Upper lobe of left lung (tissue), 4 donors: ENCODE results near the gene TMEM132C.

Source experiments
- CTCF ChIP-seq, 6 experiments: fragments of 450-650 bp in 4 of 6; fragments of 200-600 bp in 2 of 6; sonication (generic) in 2 of 6; IDR thresholded peaks; one replicate each; pipeline ENCODE4 v1.5.1; 2016 to 2019; ENCODE audit warnings: antibody characterized with exemption in 6 of 6
- POLR2A ChIP-seq, 4 donors: fragments of 450-650 bp; IDR thresholded peaks; one replicate each; pipeline ENCODE4 v1.5.1; 2016 to 2017; ENCODE audit warnings: antibody characterized with exemption in 4 of 4, mild to moderate bottlenecking in 2 of 4
- POLR2AphosphoS5 ChIP-seq, 2 donors: sonication (generic); formaldehyde crosslinking; IDR thresholded peaks; one replicate each; pipeline ENCODE4 v1.5.1; 2017; ENCODE audit warnings: antibody characterized with exemption in 2 of 2

- TF ChIP-seq CTCF (IDR thresholded peaks at IDR 0.05) = no peak
- TF ChIP-seq POLR2A (IDR thresholded peaks at IDR 0.05) = no peak
- no peak for TF ChIP-seq POLR2AphosphoS5 (IDR thresholded peaks at IDR 0.05)
Measured at GRCh38 chr12:128690641-128691040, 423.7 kb downstream of the TMEM132C start.
